Pancreas (tissue), 10 donors: ENCODE results near the gene CNTNAP4. TPM values are rescaled to one million over a fixed set of nuclear protein-coding genes. Genes with fewer than 3 reads are reported as not detected.

Experiments used
- ATAC-seq, 4 donors: fragments of 200-7000 bp; cut with Tn5 transposase; one replicate each; pipeline versions ENCODE4 v1.8.0 to v1.9.1; 2020; ENCODE audit warnings: mild to moderate bottlenecking in 4 of 4, moderate library complexity in 4 of 4
- DNase-seq, 6 donors: peaks; one replicate each; pipeline ENCODE4 v3.0.0-alpha.2; 2020
- FAIRE-seq: peaks from 2 replicates; lab custom pipeline; 2012; peaks lifted over from hg19 to GRCh38; lab: Jason Lieb, UNC
- H3K27ac ChIP-seq, 4 donors: fragments of 200-600 bp; sonication (generic); 1 replicate in 3 of 4; 2 replicates in 1 of 4; pipeline versions ENCODE4 v1.5.0 to v1.8.0; 2020
- H3K27me3 ChIP-seq, 4 donors: fragments of 200-600 bp; one replicate each; pipeline ENCODE4 v1.8.0; 2021
- H3K36me3 ChIP-seq, 3 donors: fragments of 200-600 bp; sonication (generic) in 1 of 3; one replicate each; pipeline versions ENCODE4 v1.5.0 to v1.8.0; 2020 to 2021
- H3K4me1 ChIP-seq, 3 donors: fragments of 200-600 bp; one replicate each; pipeline ENCODE4 v1.8.0; 2021
- H3K4me3 ChIP-seq, 4 donors: fragments of 200-600 bp; sonication (generic) in 2 of 4; one replicate each; pipeline versions ENCODE4 v1.5.0 to v1.8.0; 2020 to 2021
- H3K9me3 ChIP-seq, 4 donors: fragments of 200-600 bp; one replicate each; pipeline ENCODE4 v1.8.0; 2021
- CTCF ChIP-seq, 4 donors: fragments of 200-600 bp; sonication (generic) in 3 of 4; IDR thresholded peaks; one replicate each; pipeline versions ENCODE4 v1.5.0 to v1.8.0; 2021; ENCODE audit warnings: antibody characterized with exemption in 4 of 4
- WGBS, 2 donors: extraction: QIAGEN DNeasy Blood & Tissue Kit; methylation state at CpG; one replicate each; pipeline ENCODE4 v1.1.7; 2013; 5-methylcytosine and 5-hydroxymethylcytosine counted together
- intact Hi-C, 3 donors: fragments of 100-400 bp; cut with DNase I; formaldehyde crosslinking; loops; one replicate each; pipeline versions ENCODE4 v1.11.1 to v1.14.2; 2022
- polyA plus RNA-seq, 2 donors: library from polyadenylated mRNA; stranded (reverse); fragments of 200-250 nt; gene quantifications; one replicate each; pipeline ENCODE4 v1.2.3, GENCODE V29; 2013
- total RNA-seq, 6 donors: library from RNA; stranded (reverse); fragmentation: NEBNext Ultra II Directional in 4 of 6; extraction: Animal tissue kit (Norgen Biotek cat#: 25700) in 4 of 6; gene quantifications; one replicate each; pipeline versions ENCODE4 v1.2.1 to v1.2.4, GENCODE V29; 2021 to 2023
- donor health status: healthy with polysubstance abuse.
- donor health status: DM: no; HTN: no; CAD: no; lungs with moderate emphysema.
- donor health status: DM: no; HTN: no; CAD: no.
- donor health status: control.
- donor health status: control.
- donor health status: Bipolar disorder and iron deficiency.
- donor health status: DM: yes; HTN: yes; CAD: no.
- donor health status: DM: no; HTN: no; CAD: no.
- donor health status: DM: no; HTN: no; CAD: no.
- donor health status: DM: yes; HTN: yes; CAD: no.

CNTNAP4 gene
- total and polyA plus RNA-seq, 8 donors: not detected

- TF ChIP-seq CTCF (IDR thresholded peaks at IDR 0.05): no peak
- ATAC-seq: no peak
- no peaks in the 10 kb centered on the region for H3K36me3 ChIP-seq
- no peak overlapping the region for H3K27ac ChIP-seq
- no peaks in the 10 kb centered on the region for H3K27me3 ChIP-seq
- no peak for DNase-seq
- FAIRE-seq: no peak
- intact Hi-C loops: no loop called here
- no peaks in the 10 kb centered on the region for H3K9me3 ChIP-seq
- WGBS, 2 donors: 90 to 95% methylated on average over 3 of the region's 3 CpGs
- H3K4me1 ChIP-seq: no peaks in the 10 kb centered on the region
- H3K4me3 ChIP-seq: no peak overlapping the region
Measured at GRCh38 chr16:76294396-76295214, 17.4 kb downstream of the CNTNAP4 start.

GRCh38 chr16:76297941-76298340, 20.7 kb downstream of the CNTNAP4 start:
- no peak for DNase-seq
- Histone ChIP-seq H3K36me3 (no peaks in the 10 kb centered on the region), H3K27ac (no peak overlapping the region), H3K4me1 (no peaks in the 10 kb centered on the region), H3K4me3 (no peak overlapping the region), H3K27me3 (no peaks in the 10 kb centered on the region), H3K9me3 (no peaks in the 10 kb centered on the region)
- 65 to 71% methylated on average over 3 of the region's 3 CpGs for WGBS, 2 donors
- intact Hi-C loops: no loop called here
- no peak for FAIRE-seq
- TF ChIP-seq CTCF (IDR thresholded peaks at IDR 0.05): no peak
- no peak for ATAC-seq

GRCh38 chr16:76303637-76304314, 26.6 kb downstream of the CNTNAP4 start:
- no peak for TF ChIP-seq CTCF (IDR thresholded peaks at IDR 0.05)
- H3K9me3 ChIP-seq: no peaks in the 10 kb centered on the region
- FAIRE-seq: no peak
- H3K4me3 ChIP-seq: no peak overlapping the region
- H3K36me3 ChIP-seq: no peaks in the 10 kb centered on the region
- WGBS, 2 donors: 79 to 80% methylated on average over 4 of the region's 4 CpGs
- no peak for ATAC-seq
- intact Hi-C loops: no loop called here
- no peak for DNase-seq
- H3K27ac ChIP-seq: no peak overlapping the region
- H3K4me1 ChIP-seq: no peaks in the 10 kb centered on the region
- no peaks in the 10 kb centered on the region for H3K27me3 ChIP-seq

GRCh38 chr16:76309639-76310335, 32.6 kb downstream of the CNTNAP4 start:
- Histone ChIP-seq H3K9me3 (no peaks in the 10 kb centered on the region), H3K4me1 (no peaks in the 10 kb centered on the region), H3K36me3 (no peaks in the 10 kb centered on the region), H3K27ac (no peak overlapping the region), H3K27me3 (no peaks in the 10 kb centered on the region), H3K4me3 (no peak overlapping the region)
- 91 to 94% methylated on average over 14 of the region's 14 CpGs for WGBS, 2 donors
- FAIRE-seq: no peak
- TF ChIP-seq CTCF (IDR thresholded peaks at IDR 0.05): no peak
- no peak for DNase-seq
- intact Hi-C loops: no loop called here
- ATAC-seq: no peak
